Measurements from ENCODE around the gene SHISAL1. TPM values are rescaled to one million over a fixed set of nuclear protein-coding genes. Genes with fewer than 3 reads are reported as not detected.

Gene SHISAL1
- total RNA-seq, 6 experiments from 2014 or later: 0.05 to 0.31 (median 0.17) TPM

GRCh38 chr22:44231233-44231632 is 81.5 kb downstream of the SHISAL1 start:
- Histone ChIP-seq H3K27me3 (no peaks in the 10 kb centered on the region), H3K9me3 (no peaks in the 10 kb centered on the region), H3K4me3 (no peak overlapping the region), H3K36me3 (no peaks in the 10 kb centered on the region), H3K27ac (no peak overlapping the region), H3K4me1 (no peaks in the 10 kb centered on the region)
- intact Hi-C loops (cut with DNase I): no loop called here
- DNase-seq (no peak), ATAC-seq (no peak)
- WGBS (ENCODE audit: insufficient coverage, low coverage, low lambda C conversion rate, missing lambda C conversion rate): 48% methylated on average over 4 of the region's 4 CpGs
- TF ChIP-seq CTCF (IDR thresholded peaks at IDR 0.05) (no peak), POLR2A (IDR thresholded peaks at IDR 0.05) (no peak)

- ATAC-seq (no peak), DNase-seq (no peak)
- H3K36me3 ChIP-seq: no peaks in the 10 kb centered on the region
- H3K27me3 ChIP-seq: no peaks in the 10 kb centered on the region
- no peak overlapping the region for H3K4me3 ChIP-seq
- 61% methylated on average over 2 of the region's 2 CpGs for WGBS (ENCODE audit: insufficient coverage, low coverage, low lambda C conversion rate, missing lambda C conversion rate)
- H3K4me1 ChIP-seq: no peaks in the 10 kb centered on the region
- H3K9me3 ChIP-seq: no peaks in the 10 kb centered on the region
- TF ChIP-seq POLR2A (IDR thresholded peaks at IDR 0.05): no peak
- no peak for TF ChIP-seq CTCF (IDR thresholded peaks at IDR 0.05)
- no peak overlapping the region for H3K27ac ChIP-seq
- intact Hi-C loops (cut with DNase I): no loop called here
Measured at GRCh38 chr22:44229809-44230208, 82.9 kb downstream of the SHISAL1 start.

- Histone ChIP-seq H3K4me3 (no peak overlapping the region), H3K9me3 (no peaks in the 10 kb centered on the region), H3K27me3 (no peaks in the 10 kb centered on the region), H3K27ac (no peak overlapping the region), H3K36me3 (no peaks in the 10 kb centered on the region), H3K4me1 (no peaks in the 10 kb centered on the region)
- WGBS (ENCODE audit: insufficient coverage, low coverage, low lambda C conversion rate, missing lambda C conversion rate): 65% methylated on average over 3 of the region's 3 CpGs
- no peak for TF ChIP-seq POLR2A (IDR thresholded peaks at IDR 0.05)
- no peak for TF ChIP-seq CTCF (IDR thresholded peaks at IDR 0.05)
- DNase-seq: no peak
- no peak for ATAC-seq
- intact Hi-C loops (cut with DNase I): no loop called here
Measured at GRCh38 chr22:44229331-44229730, 83.4 kb downstream of the SHISAL1 start.

- Histone ChIP-seq H3K4me3 (no peak overlapping the region), H3K36me3 (no peaks in the 10 kb centered on the region), H3K4me1 (no peaks in the 10 kb centered on the region), H3K9me3 (no peaks in the 10 kb centered on the region), H3K27ac (no peak overlapping the region), H3K27me3 (no peaks in the 10 kb centered on the region)
- no peak for DNase-seq
- 57% methylated on average over 8 of the region's 8 CpGs for WGBS (ENCODE audit: insufficient coverage, low coverage, low lambda C conversion rate, missing lambda C conversion rate)
- intact Hi-C loops (cut with DNase I): no loop called here
- no peak for ATAC-seq
- TF ChIP-seq CTCF (IDR thresholded peaks at IDR 0.05): no peak
Measured at GRCh38 chr22:44225812-44226211, 86.9 kb downstream of the SHISAL1 start.

- TF ChIP-seq POLR2A (IDR thresholded peaks at IDR 0.05) (no peak), CTCF (IDR thresholded peaks at IDR 0.05) (no peak)
- Histone ChIP-seq H3K4me1 (no peaks in the 10 kb centered on the region), H3K27ac (no peak overlapping the region), H3K9me3 (no peaks in the 10 kb centered on the region), H3K4me3 (no peak overlapping the region), H3K36me3 (no peaks in the 10 kb centered on the region), H3K27me3 (no peaks in the 10 kb centered on the region)
- DNase-seq: no peak
- intact Hi-C loops (cut with DNase I): no loop called here
- 61% methylated on average over 11 of the region's 11 CpGs for WGBS (ENCODE audit: insufficient coverage, low coverage, low lambda C conversion rate, missing lambda C conversion rate)
- ATAC-seq: no peak
Measured at GRCh38 chr22:44225091-44225689, 87.6 kb downstream of the SHISAL1 start.
